Mesenchymal stem cell (in vitro differentiated cells and primary cell): ENCODE measurements around the gene TMEM207.
"Not testable (repeated sequence)": the region's sequence is repeated elsewhere in the genome, so short reads cannot be mapped to it uniquely, and the experiment has no call there.

Source experiments
- DNase-seq: peaks from one replicate; pipeline ENCODE4 v3.0.0-alpha.2; 2013
- H2AFZ ChIP-seq: one replicate; pipeline ENCODE4 v1.6.1; 2013; ENCODE audit warnings: low read depth, mild to moderate bottlenecking, control low read depth, inconsistent platforms, low read length, moderate library complexity
- H2AK5ac ChIP-seq: 2 replicates; pipeline ENCODE4 v1.6.1; 2013; ENCODE audit warnings: low read length, moderate library complexity, mild to moderate bottlenecking, inconsistent platforms; ENCODE audit not compliant: severe bottlenecking
- H2BK120ac ChIP-seq: one replicate; pipeline ENCODE4 v1.6.1; 2013; ENCODE audit warnings: low read depth, mild to moderate bottlenecking, inconsistent platforms, low read length, moderate library complexity
- H2BK12ac ChIP-seq, 2 experiments: one replicate each; pipeline ENCODE4 v1.6.1; 2013; ENCODE audit warnings: inconsistent platforms in 2 of 2, low read length in 2 of 2, mild to moderate bottlenecking in 2 of 2, moderate library complexity in 2 of 2, control low read depth in 1 of 2
- H2BK15ac ChIP-seq: one replicate; pipeline ENCODE4 v1.6.1; 2013; ENCODE audit warnings: mild to moderate bottlenecking, low read depth, inconsistent platforms; ENCODE audit not compliant: poor library complexity, severe bottlenecking
- H2BK5ac ChIP-seq: 2 replicates; pipeline ENCODE4 v1.6.1; 2013; ENCODE audit warnings: low read depth, mild to moderate bottlenecking, low read length, control low read depth, inconsistent platforms; ENCODE audit not compliant: poor library complexity, severe bottlenecking
- H3K14ac ChIP-seq, 2 experiments: one replicate each; pipeline ENCODE4 v1.6.1; 2013; ENCODE audit warnings: inconsistent platforms in 2 of 2, low read length in 2 of 2, control low read depth in 1 of 2, mild to moderate bottlenecking in 1 of 2, moderate library complexity in 1 of 2
- H3K18ac ChIP-seq, 2 experiments: one replicate each; pipeline ENCODE4 v1.6.1; 2013; ENCODE audit warnings: inconsistent platforms in 2 of 2, low read length in 2 of 2, control low read depth in 1 of 2, low read depth in 1 of 2, mild to moderate bottlenecking in 1 of 2
- H3K23ac ChIP-seq, 2 experiments: one replicate each; pipeline ENCODE4 v1.6.1; 2013; ENCODE audit warnings: inconsistent platforms in 2 of 2, low read length in 2 of 2, mild to moderate bottlenecking in 2 of 2, moderate library complexity in 2 of 2, control low read depth in 1 of 2
- H3K27ac ChIP-seq: 2 replicates; pipeline ENCODE4 v1.5.1; 2013; ENCODE audit warnings: mild to moderate bottlenecking, moderate library complexity, low read length, control low read depth, inconsistent platforms; ENCODE audit not compliant: poor library complexity, severe bottlenecking
- H3K27me3 ChIP-seq, 2 experiments: 2 replicates each; pipeline versions ENCODE4 v1.6.1 to v1.7.0; 2013; ENCODE audit warnings: low read length in 2 of 2, mild to moderate bottlenecking in 2 of 2, moderate library complexity in 2 of 2, control low read depth in 1 of 2, inconsistent platforms in 1 of 2; ENCODE audit not compliant: control insufficient read depth in 1 of 2, insufficient read depth in 1 of 2
- H3K36me3 ChIP-seq, 2 experiments: 2 replicates each; pipeline versions ENCODE4 v1.6.1 to v1.7.0; 2013; ENCODE audit warnings: low read length in 2 of 2, control low read depth in 1 of 2, inconsistent platforms in 1 of 2, low read depth in 1 of 2, mild to moderate bottlenecking in 1 of 2; ENCODE audit not compliant: insufficient read depth in 2 of 2, control insufficient read depth in 1 of 2
- H3K4ac ChIP-seq, 2 experiments: one replicate each; pipeline ENCODE4 v1.6.1; 2013; ENCODE audit warnings: inconsistent platforms in 2 of 2, low read length in 2 of 2, mild to moderate bottlenecking in 2 of 2, moderate library complexity in 2 of 2, control low read depth in 1 of 2, low read depth in 1 of 2
- H3K4me1 ChIP-seq: 2 replicates; pipeline ENCODE4 v1.6.1; 2013; ENCODE audit warnings: low read depth, low read length, control low read depth; ENCODE audit not compliant: control insufficient read depth, insufficient read depth
- H3K4me2 ChIP-seq: 2 replicates; pipeline ENCODE4 v1.6.1; 2013; ENCODE audit warnings: low read length, mild to moderate bottlenecking, inconsistent platforms; ENCODE audit not compliant: poor library complexity, severe bottlenecking
- H3K4me3 ChIP-seq, 2 experiments: 2 replicates each; pipeline versions ENCODE4 v1.5.1 to v1.7.0; 2013; ENCODE audit warnings: low read length in 2 of 2, mild to moderate bottlenecking in 2 of 2, control low read depth in 1 of 2, low read depth in 1 of 2; ENCODE audit not compliant: insufficient read depth in 1 of 2
- H3K79me1 ChIP-seq: replicated peaks from 2 replicates; pipeline ENCODE4 v1.6.1; 2013; ENCODE audit warnings: mild to moderate bottlenecking, control low read depth, low read length, inconsistent platforms; ENCODE audit not compliant: poor library complexity, severe bottlenecking
- H3K9ac ChIP-seq: 2 replicates; pipeline ENCODE4 v1.7.0; 2013; ENCODE audit warnings: mild to moderate bottlenecking, low read length, moderate library complexity
- H3K9me3 ChIP-seq: 2 replicates; pipeline ENCODE4 v1.7.0; 2013; ENCODE audit warnings: mild to moderate bottlenecking, low read length; ENCODE audit not compliant: control insufficient read depth
- H4K8ac ChIP-seq: one replicate; pipeline ENCODE4 v1.6.1; 2013; ENCODE audit warnings: inconsistent platforms, mild to moderate bottlenecking, low read length, moderate library complexity
- H4K91ac ChIP-seq: one replicate; pipeline ENCODE4 v1.6.1; 2013; ENCODE audit warnings: mild to moderate bottlenecking, low read length, inconsistent platforms
- WGBS: methylation state at CpG from one replicate; pipeline ENCODE4 v1.1.7; 2013; ENCODE audit warnings: mixed read lengths; 5-methylcytosine and 5-hydroxymethylcytosine counted together

Gene TMEM207

DNA sequence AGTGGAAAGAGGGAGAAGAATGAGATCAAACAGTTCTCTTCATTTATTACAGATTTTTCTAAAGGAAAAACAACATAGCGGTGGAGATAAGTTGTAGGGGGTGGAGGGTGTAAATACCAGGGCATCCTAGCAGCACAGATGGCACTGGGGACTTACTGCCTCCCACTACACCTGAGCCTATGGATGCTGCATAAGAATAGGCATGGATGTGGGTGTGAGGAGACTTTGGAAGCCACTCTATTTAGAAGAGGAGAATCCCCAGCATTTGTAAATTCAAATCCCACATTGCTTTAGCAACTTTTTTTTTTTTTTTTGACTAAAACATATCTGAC lies 36.8 kb upstream of the TMEM207 start:
- no peak overlapping the region for H2BK12ac ChIP-seq
- no peak overlapping the region for H2BK15ac ChIP-seq
- H3K14ac ChIP-seq: no peak overlapping the region
- H2AK5ac ChIP-seq: no peak overlapping the region
- no peak overlapping the region for H4K91ac ChIP-seq
- peaks cover 1% of the 10 kb centered on the region for H3K4me1 ChIP-seq
- no peaks in the 10 kb centered on the region for H3K79me1 ChIP-seq
- H4K8ac ChIP-seq: no peak overlapping the region
- H2BK5ac ChIP-seq: no peak overlapping the region
- H3K4me2 ChIP-seq: no peak overlapping the region
- no peak overlapping the region for H2BK120ac ChIP-seq
- no peak overlapping the region for H3K4me3 ChIP-seq
- no peak overlapping the region for H3K9ac ChIP-seq
- no peaks in the 10 kb centered on the region for H3K36me3 ChIP-seq
- H3K23ac ChIP-seq: no peak overlapping the region
- no peak for DNase-seq
- no peaks in the 10 kb centered on the region for H3K9me3 ChIP-seq
- H2AFZ ChIP-seq: no peak overlapping the region
- no peaks in the 10 kb centered on the region for H3K27me3 ChIP-seq
- no peak overlapping the region for H3K27ac ChIP-seq
- H3K4ac ChIP-seq: no peak overlapping the region
- WGBS: 38% methylated on average over 1 of the region's 1 CpG
- no peak overlapping the region for H3K18ac ChIP-seq

DNA sequence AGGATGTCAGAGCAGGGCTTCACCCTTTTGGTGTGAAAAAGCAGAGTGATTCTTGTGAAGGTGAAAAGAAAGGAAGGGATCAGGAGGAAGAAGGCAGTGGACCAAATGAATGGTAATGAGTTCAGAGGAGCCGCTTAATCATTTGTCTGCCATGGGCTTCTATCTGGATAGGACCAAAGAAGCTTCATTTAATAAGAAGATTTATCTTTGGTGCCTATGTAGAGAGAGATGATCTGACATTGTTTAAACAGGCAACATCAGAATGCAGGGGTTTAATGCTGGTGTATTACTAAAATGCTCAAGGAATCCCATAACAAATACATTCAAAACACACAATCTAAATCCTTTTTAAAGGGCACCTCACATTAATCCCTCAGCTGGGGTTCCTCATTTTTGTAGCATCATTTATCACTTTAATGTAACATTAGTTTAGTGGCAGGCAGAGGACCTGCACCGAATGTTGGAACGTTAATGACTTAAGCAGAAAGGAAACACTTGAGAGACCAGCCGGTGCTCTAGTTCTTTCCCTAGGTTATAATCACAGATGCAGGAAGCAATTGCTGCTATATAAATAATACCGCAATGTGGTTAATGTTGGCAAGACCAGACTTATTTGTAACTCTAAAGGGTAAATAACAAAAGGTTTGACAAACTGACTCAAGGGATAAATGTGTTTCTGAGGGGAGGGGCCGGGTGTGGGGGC lies 36.3 kb upstream of the TMEM207 start:
- no peak overlapping the region for H2BK5ac ChIP-seq
- no peak overlapping the region for H3K4ac ChIP-seq
- H2AFZ ChIP-seq: no peak overlapping the region
- no peak overlapping the region for H3K18ac ChIP-seq
- H3K14ac ChIP-seq: no peak overlapping the region
- H3K79me1 ChIP-seq: no peaks in the 10 kb centered on the region
- no peaks in the 10 kb centered on the region for H3K27me3 ChIP-seq
- H3K4me1 ChIP-seq: no peaks in the 10 kb centered on the region
- H2BK12ac ChIP-seq: no peak overlapping the region
- no peak overlapping the region for H2BK120ac ChIP-seq
- no peak overlapping the region for H2AK5ac ChIP-seq
- no peak overlapping the region for H3K9ac ChIP-seq
- no peak overlapping the region for H2BK15ac ChIP-seq
- peak; percentile 32 for DNase-seq
- no peak overlapping the region for H4K8ac ChIP-seq
- 42% methylated on average over 6 of the region's 6 CpGs for WGBS
- no peak overlapping the region for H3K4me3 ChIP-seq
- H3K4me2 ChIP-seq: no peak overlapping the region
- H3K23ac ChIP-seq: no peak overlapping the region
- H3K9me3 ChIP-seq: no peaks in the 10 kb centered on the region
- H3K36me3 ChIP-seq: no peaks in the 10 kb centered on the region
- no peak overlapping the region for H3K27ac ChIP-seq
- no peak overlapping the region for H4K91ac ChIP-seq

DNA sequence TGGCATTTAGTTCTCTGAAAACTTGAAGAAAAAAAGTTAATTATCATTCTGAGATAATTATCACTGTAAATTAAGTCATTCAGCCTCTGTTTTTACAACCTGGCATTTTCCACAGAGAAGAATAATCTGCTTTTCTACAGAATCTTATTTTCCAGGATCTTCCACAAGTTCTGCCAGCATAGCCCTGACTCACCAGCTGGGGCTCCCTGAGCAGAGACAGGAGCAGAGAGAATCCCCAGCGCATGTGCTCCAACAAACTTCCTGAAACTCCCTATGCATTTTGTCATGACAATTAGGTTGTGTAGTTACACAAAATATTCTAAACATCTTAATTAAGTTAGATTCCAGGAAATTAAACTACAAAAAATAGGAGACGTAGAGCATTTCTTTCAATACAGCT lies 32.1 kb upstream of the TMEM207 start:
- H4K91ac ChIP-seq: no peak overlapping the region
- DNase-seq: no peak
- H3K9me3 ChIP-seq: no peaks in the 10 kb centered on the region
- H3K23ac ChIP-seq: no peak overlapping the region
- H3K27ac ChIP-seq: no peak overlapping the region
- no peak overlapping the region for H2BK15ac ChIP-seq
- no peak overlapping the region for H3K4me3 ChIP-seq
- no peak overlapping the region for H2BK5ac ChIP-seq
- H3K18ac ChIP-seq: no peak overlapping the region
- no peak overlapping the region for H2BK120ac ChIP-seq
- no peaks in the 10 kb centered on the region for H3K79me1 ChIP-seq
- no peak overlapping the region for H3K4ac ChIP-seq
- WGBS: 86% methylated on average over 1 of the region's 2 CpGs
- H4K8ac ChIP-seq: no peak overlapping the region
- no peak overlapping the region for H3K14ac ChIP-seq
- no peak overlapping the region for H2BK12ac ChIP-seq
- no peak overlapping the region for H2AFZ ChIP-seq
- H3K4me2 ChIP-seq: no peak overlapping the region
- no peaks in the 10 kb centered on the region for H3K4me1 ChIP-seq
- no peaks in the 10 kb centered on the region for H3K36me3 ChIP-seq
- peak overlapping the region; percentile 52 for H3K9ac ChIP-seq
- no peak overlapping the region for H2AK5ac ChIP-seq
- H3K27me3 ChIP-seq: no peaks in the 10 kb centered on the region

DNA sequence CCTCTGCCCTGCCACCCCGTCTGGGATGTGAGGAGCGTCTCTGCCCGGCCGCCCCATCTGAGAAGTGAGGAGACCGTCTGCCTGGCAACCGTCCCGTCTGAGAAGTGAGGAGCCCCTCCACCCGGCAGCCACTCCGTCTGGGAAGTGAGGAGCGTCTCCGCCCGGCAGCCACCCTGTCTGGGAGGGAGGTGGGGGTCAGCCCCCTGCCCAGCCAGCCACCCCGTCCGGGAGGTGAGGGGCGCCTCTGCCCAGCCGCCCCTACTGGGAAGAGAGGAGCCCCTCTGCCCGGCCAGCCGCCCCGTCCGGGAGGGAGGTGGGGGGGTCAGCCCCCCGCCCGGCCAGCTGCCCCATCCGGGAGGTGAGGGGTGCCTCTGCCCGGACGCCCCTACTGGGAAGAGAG lies 23.6 kb upstream of the TMEM207 start:
- not testable (repeated sequence) for H2AK5ac ChIP-seq, H3K4me3 ChIP-seq, H3K27me3 ChIP-seq, H2BK15ac ChIP-seq, H3K27ac ChIP-seq, H2BK5ac ChIP-seq, H2BK12ac ChIP-seq, DNase-seq, H2BK120ac ChIP-seq, H2AFZ ChIP-seq, H4K8ac ChIP-seq, H3K18ac ChIP-seq, H4K91ac ChIP-seq, H3K9ac ChIP-seq, H3K4ac ChIP-seq, H3K23ac ChIP-seq, H3K14ac ChIP-seq, H3K9me3 ChIP-seq, H3K36me3 ChIP-seq, H3K4me1 ChIP-seq, H3K79me1 ChIP-seq, H3K4me2 ChIP-seq
- 98% methylated on average over 17 of the region's 25 CpGs for WGBS
